SU-DHL-6 (cell line): ENCODE results near the gene CHCHD2.
"Not testable (repeated sequence)": the region's sequence is repeated elsewhere in the genome, so short reads cannot be mapped to it uniquely, and the experiment has no call there.

Source experiments
- H2AFZ ChIP-seq: fragments of 200-600 bp; sonication (generic); 2 replicates; pipeline ENCODE4 v1.6.1; 2014; ENCODE audit warnings: low read depth, mild to moderate bottlenecking, moderate library complexity, mixed read lengths, antibody characterized with exemption, low read length; ENCODE audit not compliant: severe bottlenecking
- H3F3A ChIP-seq: fragments of 200-600 bp; shearing (Covaris generic); 2 replicates; pipeline ENCODE4 v1.6.0; 2016; ENCODE audit warnings: antibody characterized with exemption, mild to moderate bottlenecking; ENCODE audit not compliant: insufficient read depth
- H3K27ac ChIP-seq: fragments of 200-600 bp; sonication (generic); 2 replicates; pipeline ENCODE4 v1.5.1; 2016; ENCODE audit warnings: low read depth, mild to moderate bottlenecking, low read length, moderate library complexity, mixed read lengths
- H3K27me3 ChIP-seq: fragments of 200-600 bp; sonication (generic), shearing (Covaris generic); 2 replicates; pipeline ENCODE4 v1.6.0; 2014; ENCODE audit warnings: mild to moderate bottlenecking, low read length
- H3K36me3 ChIP-seq: fragments of 200-600 bp; sonication (generic); 2 replicates; pipeline ENCODE4 v1.6.1; 2014; ENCODE audit warnings: mild to moderate bottlenecking, low read length, mixed read lengths
- H3K4me2 ChIP-seq: fragments of 300-600, 200-600 bp; shearing (Covaris generic), sonication (generic); 2 replicates; pipeline ENCODE4 v1.6.0; 2014; ENCODE audit warnings: low read length, low read depth, mild to moderate bottlenecking; ENCODE audit not compliant: poor library complexity, severe bottlenecking
- H3K4me3 ChIP-seq: fragments of 200-600 bp; sonication (generic); 2 replicates; pipeline ENCODE4 v1.5.1; 2014; ENCODE audit warnings: antibody characterized with exemption, low read length, mild to moderate bottlenecking, mixed read lengths; ENCODE audit not compliant: insufficient read depth, poor library complexity, severe bottlenecking
- H3K79me2 ChIP-seq: fragments of 200-600 bp; sonication (generic); 2 replicates; pipeline ENCODE4 v1.6.1; 2014; ENCODE audit warnings: mild to moderate bottlenecking, low read length, moderate library complexity; ENCODE audit not compliant: insufficient read depth
- H3K9ac ChIP-seq: fragments of 200-600 bp; sonication (generic); 2 replicates; pipeline ENCODE4 v1.7.0; 2014; ENCODE audit warnings: mild to moderate bottlenecking, low read length
- H3K9me2 ChIP-seq: fragments of 200-600 bp; sonication (generic); replicated peaks from 2 replicates; pipeline ENCODE4 v1.6.1; 2014; ENCODE audit warnings: low read length; ENCODE audit not compliant: insufficient read depth
- H3K9me3 ChIP-seq: fragments of 200-600 bp; sonication (generic); 2 replicates; pipeline ENCODE4 v1.6.1; 2014; ENCODE audit warnings: low read length, mixed read lengths; ENCODE audit not compliant: insufficient read depth
- H4K20me1 ChIP-seq: fragments of 200-600 bp; sonication (generic); 2 replicates; pipeline ENCODE4 v1.6.1; 2014; ENCODE audit warnings: low read depth, mild to moderate bottlenecking, antibody characterized with exemption, low read length, moderate library complexity, mixed read lengths
- CTCF ChIP-seq: fragments of 200-600 bp; sonication (generic); IDR thresholded peaks from one replicate; pipeline ENCODE4 v1.5.1; 2017; ENCODE audit warnings: antibody characterized with exemption, mild to moderate bottlenecking, low read length, moderate library complexity; ENCODE audit not compliant: insufficient read depth, poor library complexity, severe bottlenecking
- EZH2phosphoT487 ChIP-seq: fragments of 200-600 bp; sonication (generic), shearing (Covaris generic); conservative IDR thresholded peaks from 2 replicates; pipeline ENCODE4 v1.6.1; 2018; ENCODE audit warnings: mild to moderate bottlenecking, antibody characterized with exemption, low read length, moderate library complexity, mixed read lengths

CHCHD2 gene

GRCh38 chr7:56097700-56098099 lies 8.6 kb downstream of the CHCHD2 start:
- no peaks in the 10 kb centered on the region for H3K79me2 ChIP-seq
- no peak overlapping the region for H2AFZ ChIP-seq
- H3K27ac ChIP-seq: no peak overlapping the region
- no peaks in the 10 kb centered on the region for H3K27me3 ChIP-seq
- no peak overlapping the region for H3K9ac ChIP-seq
- peaks cover 4% of the 10 kb centered on the region; the same call in 1 of the 2 replicates for H4K20me1 ChIP-seq
- H3F3A ChIP-seq: peaks cover 40% of the 10 kb centered on the region
- H3K4me3 ChIP-seq: no peak overlapping the region
- no peak for TF ChIP-seq CTCF
- no peak for TF ChIP-seq EZH2phosphoT487
- no peaks in the 10 kb centered on the region for H3K9me3 ChIP-seq
- no peaks in the 10 kb centered on the region for H3K9me2 ChIP-seq
- peaks cover 27% of the 10 kb centered on the region for H3K36me3 ChIP-seq
- no peak overlapping the region for H3K4me2 ChIP-seq

GRCh38 chr7:56092789-56093531 lies 13.3 kb downstream of the CHCHD2 start, which contains the start of gene PHKG1:
Gene PHKG1, minus strand, starts transcription at chr7:56092952. Its CDS starts 4,011 bp downstream, at chr7:56088941.
- no peak within 1 kb of the TSS for H3K27ac ChIP-seq
- TF ChIP-seq CTCF (no peak), EZH2phosphoT487 (no peak)
- no peaks in the 10 kb centered on the region for H3K27me3 ChIP-seq
- no peaks in the 10 kb centered on the region for H3K36me3 ChIP-seq
- peaks cover 5% of the 10 kb centered on the region for H3F3A ChIP-seq
- H3K4me3 ChIP-seq: no peak within 1 kb of the TSS
- no peaks in the 10 kb centered on the region for H3K79me2 ChIP-seq
- no peak within 1 kb of the TSS for H3K9ac ChIP-seq
- no peak within 1 kb of the TSS for H2AFZ ChIP-seq
- no peaks in the 10 kb centered on the region for H3K9me2 ChIP-seq
- no peaks in the 10 kb centered on the region for H4K20me1 ChIP-seq
- H3K9me3 ChIP-seq: no peaks in the 10 kb centered on the region
- no peak within 1 kb of the TSS for H3K4me2 ChIP-seq

- H3K9ac ChIP-seq, H3K36me3 ChIP-seq, H3K9me2 ChIP-seq, H2AFZ ChIP-seq, H3K4me3 ChIP-seq, H3K79me2 ChIP-seq, H3K9me3 ChIP-seq, H3K4me2 ChIP-seq, H4K20me1 ChIP-seq, H3K27ac ChIP-seq, H3K27me3 ChIP-seq, H3F3A ChIP-seq: not testable (repeated sequence)
Observed at GRCh38 chr7:56092388-56092787, 13.9 kb downstream of the CHCHD2 start.

- H3K36me3 ChIP-seq: no peaks in the 10 kb centered on the region
- H3K79me2 ChIP-seq: no peaks in the 10 kb centered on the region
- TF ChIP-seq EZH2phosphoT487: no peak
- TF ChIP-seq CTCF: no peak
- no peaks in the 10 kb centered on the region for H3K9me3 ChIP-seq
- no peak overlapping the region for H3K9ac ChIP-seq
- no peak overlapping the region for H3K4me3 ChIP-seq
- H3F3A ChIP-seq: no peaks in the 10 kb centered on the region
- no peaks in the 10 kb centered on the region for H3K9me2 ChIP-seq
- no peaks in the 10 kb centered on the region for H4K20me1 ChIP-seq
- no peaks in the 10 kb centered on the region for H3K27me3 ChIP-seq
- no peak overlapping the region for H2AFZ ChIP-seq
- H3K4me2 ChIP-seq: no peak overlapping the region
- no peak overlapping the region for H3K27ac ChIP-seq
Observed at GRCh38 chr7:56091591-56091990, 14.7 kb downstream of the CHCHD2 start.
